GM12878 (cell line): ENCODE results near the gene CEACAM5. TPM values are rescaled to one million over a fixed set of nuclear protein-coding genes. Genes with fewer than 3 reads are reported as not detected.

Source experiments
- ATAC-seq: fragments of 200-7000 bp; cut with Tn5 transposase; 3 replicates; pipeline ENCODE4 v1.9.1; 2020; ENCODE audit warnings: mild to moderate bottlenecking, moderate library complexity
- BruUV-seq: library from RNA; stranded (reverse); fragments of 400-500 nt; replicated peaks from 2 replicates; lab custom pipeline; 2021; lab: Mats Ljungman, UMichigan
- CTCF ChIA-PET: fragments of 300-600 bp; sonication (Branson Sonifier 250); formaldehyde crosslinking; extraction: SDS; loops from one replicate; lab custom pipeline; 2021; ENCODE audit warnings: inconsistent platforms; lab: Yijun Ruan, JAX
- POLR2A ChIA-PET: fragments of 350-600 bp; formaldehyde crosslinking; extraction: SDS; loops from one replicate; lab custom pipeline; 2021; ENCODE audit warnings: inconsistent platforms; lab: Charles Lee
- RAD21 ChIA-PET: fragments of 300-600 bp; sonication (Branson Sonifier 250); formaldehyde crosslinking; loops from one replicate; lab custom pipeline; 2023; ENCODE audit warnings: antibody characterized with exemption; ENCODE audit not compliant: unreplicated experiment; lab: Charles Lee
- SMC1A ChIA-PET: fragments of 300-600 bp; sonication (Branson Sonifier 250); formaldehyde crosslinking; loops from one replicate; lab custom pipeline; 2023; ENCODE audit not compliant: unreplicated experiment, uncharacterized antibody; lab: Charles Lee
- DNase-seq: peaks from one replicate; pipeline ENCODE4 v3.0.0-alpha.2; 2011; ENCODE audit warnings: low read depth, low spot score
- FAIRE-seq: peaks from 3 replicates; lab custom pipeline; 2011; peaks lifted over from hg19 to GRCh38; lab: Jason Lieb, UNC
- H2AFZ ChIP-seq: 2 replicates; pipeline ENCODE4 v1.6.0; 2011; ENCODE audit warnings: low read depth, low read length, control low read depth; ENCODE audit not compliant: control insufficient read depth
- H3K27ac ChIP-seq: 2 replicates; pipeline ENCODE4 v1.5.1; 2011; ENCODE audit warnings: control low read depth; ENCODE audit not compliant: control insufficient read depth, insufficient read depth
- H3K27me3 ChIP-seq, 2 experiments: replicated peaks in 1 of 2; 2 replicates each; pipeline versions ENCODE4 v1.6.0 to v1.6.1; 2011; ENCODE audit warnings: low read length in 1 of 2; ENCODE audit not compliant: control insufficient read depth in 2 of 2, insufficient read depth in 2 of 2
- H3K36me3 ChIP-seq, 2 experiments: 2 replicates each; pipeline ENCODE4 v1.5.1; 2011; ENCODE audit warnings: low read length in 1 of 2; ENCODE audit not compliant: control insufficient read depth in 2 of 2, insufficient read depth in 2 of 2
- H3K4me1 ChIP-seq: 2 replicates; pipeline ENCODE4 v1.6.1; 2011; ENCODE audit warnings: mild to moderate bottlenecking, low read length, moderate library complexity, mixed read lengths; ENCODE audit not compliant: control insufficient read depth, insufficient read depth
- H3K4me2 ChIP-seq: 2 replicates; pipeline ENCODE4 v1.6.0; 2011; ENCODE audit warnings: control low read depth; ENCODE audit not compliant: control insufficient read depth, insufficient read depth
- H3K4me3 ChIP-seq: fragments of 200-600 bp; sonication (generic); 2 replicates; pipeline ENCODE4 v1.5.1; 2016
- H3K79me2 ChIP-seq: 2 replicates; pipeline ENCODE4 v1.6.0; 2011; ENCODE audit warnings: low read length; ENCODE audit not compliant: control insufficient read depth, insufficient read depth
- H3K9ac ChIP-seq: 2 replicates; pipeline ENCODE4 v1.8.0; 2011; ENCODE audit warnings: low read length, control low read depth, mixed read lengths; ENCODE audit not compliant: control insufficient read depth, insufficient read depth
- H3K9me3 ChIP-seq: replicated peaks from 3 replicates; pipeline ENCODE4 v1.5.1; 2011; ENCODE audit warnings: mild to moderate bottlenecking, low read length; ENCODE audit not compliant: control insufficient read depth, insufficient read depth
- H4K20me1 ChIP-seq: 2 replicates; pipeline ENCODE4 v1.6.0; 2011; ENCODE audit not compliant: control insufficient read depth, insufficient read depth
- BACH1 ChIP-seq: fragments of 450-650 bp; IDR thresholded peaks from 2 replicates; pipeline ENCODE4 v1.6.1; 2017; ENCODE audit warnings: mild to moderate bottlenecking, borderline replicate concordance
- EED ChIP-seq: sonication (generic); IDR thresholded peaks from 2 replicates; pipeline ENCODE4 v1.6.1; 2016; ENCODE audit warnings: antibody characterized with exemption, low read depth
- LARP7 ChIP-seq: fragments of 450-650 bp; IDR thresholded peaks from 2 replicates; pipeline ENCODE4 v1.6.1; 2017; ENCODE audit warnings: mild to moderate bottlenecking
- MEF2B ChIP-seq: fragments of 450-650 bp; IDR thresholded peaks from 2 replicates; pipeline ENCODE4 v1.6.1; 2018; ENCODE audit warnings: mild to moderate bottlenecking, moderate library complexity; ENCODE audit not compliant: partially characterized antibody, poor library complexity, severe bottlenecking
- MYB ChIP-seq: fragments of 150-350 bp; IDR thresholded peaks from 2 replicates; pipeline ENCODE4 v1.6.1; 2014; ENCODE audit warnings: mild to moderate bottlenecking, low read depth, low read length, borderline replicate concordance
- RB1 ChIP-seq: fragments of 450-650 bp; formaldehyde crosslinking; IDR thresholded peaks from 2 replicates; pipeline ENCODE4 v1.6.1; 2017; ENCODE audit warnings: mild to moderate bottlenecking, borderline replicate concordance
- SIX5 ChIP-seq: IDR thresholded peaks from 2 replicates; pipeline ENCODE4 v1.6.1; 2011; ENCODE audit warnings: mild to moderate bottlenecking, low read depth, low read length, moderate library complexity; ENCODE audit not compliant: severe bottlenecking
- SP1 ChIP-seq: IDR thresholded peaks from one replicate; pipeline ENCODE4 v1.6.1; 2011; ENCODE audit warnings: low read depth, low read length
- SREBF1 ChIP-seq: IDR thresholded peaks from 2 replicates; pipeline ENCODE4 v1.6.1; 2012; ENCODE audit warnings: mild to moderate bottlenecking, low read length
- SREBF2 ChIP-seq: IDR thresholded peaks from 2 replicates; pipeline ENCODE4 v1.6.1; 2012; ENCODE audit warnings: mild to moderate bottlenecking, low read length
- WRNIP1 ChIP-seq: IDR thresholded peaks from 2 replicates; pipeline ENCODE4 v1.6.1; 2011; ENCODE audit warnings: low read depth, low read length, improper control_type of control experiment, borderline replicate concordance
- WGBS: methylation state at CpG from one replicate; pipeline ENCODE4 v1.1.6; 2016; ENCODE audit warnings: low lambda C conversion rate; ENCODE audit not compliant: insufficient replicate concordance, insufficient coverage; ENCODE audit errors: missing lambda C conversion rate; 5-methylcytosine and 5-hydroxymethylcytosine counted together
- in situ Hi-C: fragments of 300-500 bp; cut with MboI; formaldehyde crosslinking; loops from 9 replicates; pipeline ENCODE4 v1.14.3; 2018; ENCODE audit warnings: mixed read lengths
- intact Hi-C: fragments of 100-400 bp; cut with micrococcal nuclease; formaldehyde crosslinking; loops from one replicate; pipeline ENCODE4 v1.14.2; 2022; ENCODE audit not compliant: unreplicated experiment
- polyA plus RNA-seq, 11 experiments: library from polyadenylated mRNA; depleted of rRNA in 4 of 11; unstranded in 6 of 11; stranded (reverse) in 5 of 11; fragments of >200 nt; fragmentation: Nextera tagmentation in 4 of 11; fragmentation: Illumina TruSeq in 1 of 11; extraction: Ambion mirVana in 4 of 11; extraction: Trizol in 1 of 11; gene quantifications; 1 replicate in 1 of 11; 2 replicates in 10 of 11; pipeline versions ENCODE4 v1.2.1 to v1.2.3, GENCODE V29; 2011 to 2016; ENCODE audit warnings: inconsistent platforms in 2 of 11, missing spikeins in 2 of 11, low read depth in 1 of 11
- total RNA-seq, 4 experiments: library from RNA; depleted of rRNA in 3 of 4; stranded (reverse); fragments of >200 nt in 3 of 4; fragmentation: Illumina TruSeq in 1 of 4; extraction: Trizol in 1 of 4; gene quantifications; 2 replicates each; pipeline versions ENCODE4 v1.2.1 to v1.2.3, GENCODE V29; 2013 to 2021
- TF ChIP-seq, protein P1 (sequence below): fragments of 450-650 bp; IDR thresholded peaks from 2 replicates; pipeline ENCODE4 v1.6.1; 2017; ENCODE audit warnings: mild to moderate bottlenecking, moderate library complexity
- TF ChIP-seq, protein P2 (sequence below): IDR thresholded peaks from 2 replicates; pipeline ENCODE4 v1.6.1; 2012; ENCODE audit warnings: low read depth, low read length, improper control_type of control experiment
- TF ChIP-seq, protein P3 (sequence below): fragments of 450-650 bp; formaldehyde crosslinking; IDR thresholded peaks from 2 replicates; pipeline ENCODE4 v1.4.0; 2020; ENCODE audit warnings: mild to moderate bottlenecking, moderate library complexity

The CEACAM5 gene
- total and polyA plus RNA-seq, 10 of the 15 experiments (the other 5 are each of a cell fraction or from before 2014, with no cell fraction given), result 0.38 TPM; not detected in 9

DNA sequence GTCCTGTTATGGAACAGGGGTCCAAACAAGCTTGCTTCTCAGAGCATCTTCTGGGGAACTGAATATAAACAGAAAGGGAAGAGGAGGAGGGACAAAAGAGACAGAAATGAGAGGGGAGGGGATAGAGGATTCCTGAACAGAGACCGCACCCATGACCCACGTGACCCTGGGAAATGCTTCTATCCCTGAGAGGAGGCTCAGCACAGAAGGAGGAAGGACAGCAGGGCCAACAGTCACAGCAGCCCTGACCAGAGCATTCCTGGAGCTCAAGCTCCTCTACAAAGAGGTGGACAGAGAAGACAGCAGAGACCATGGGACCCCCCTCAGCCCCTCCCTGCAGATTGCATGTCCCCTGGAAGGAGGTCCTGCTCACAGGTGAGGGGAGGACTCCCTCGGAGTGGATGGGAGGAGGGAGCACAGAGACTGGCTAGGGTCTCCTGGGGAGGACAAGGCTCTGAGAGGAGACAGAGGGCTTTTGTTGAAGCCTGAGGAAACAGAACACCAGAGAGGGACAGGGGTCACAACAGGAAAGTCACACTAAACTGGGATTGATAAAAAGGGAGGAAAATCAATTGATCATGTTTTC, 47.0 kb downstream of the CEACAM5 start, which contains the start of gene CEACAM6:
CEACAM6 (plus strand) TSS at position 203 of the 586 bp plus-strand sequence; CDS start at position 312, 109 bp downstream.
- ChIA-PET POLR2A (no interaction called here), CTCF (interaction anchor here (0.5 to 7.7 kb wide), 7 partner anchors 9 to 113 kb away, joined by 3 to 76 read pairs (median 17); partner anchors contain the start of gene CEACAM3), RAD21 (no interaction called here), SMC1A (interaction anchor here (0.9 to 3.1 kb wide), 2 partner anchors 30 to 31 kb away, joined by 3 to 13 read pairs; no protein-coding TSS in a partner anchor)
- Histone ChIP-seq H3K79me2 (no peaks in the 10 kb centered on the region), H3K27me3 (peaks cover 0 to 2% of the 10 kb centered on the region in 2 experiments; a peak in 2 of 4 replicates), H3K4me3 (no peak within 1 kb of the TSS), H2AFZ (no peak within 1 kb of the TSS), H3K4me2 (no peak within 1 kb of the TSS), H3K9ac (no peak within 1 kb of the TSS), H4K20me1 (no peaks in the 10 kb centered on the region), H3K27ac (no peak within 1 kb of the TSS), H3K4me1 (no peaks in the 10 kb centered on the region), H3K36me3 (no peaks in the 10 kb centered on the region), H3K9me3 (no peaks in the 10 kb centered on the region)
- 6% methylated on average over 3 of the region's 3 CpGs for WGBS
- in situ Hi-C loops, result no loop called here
- ATAC-seq (no peak), FAIRE-seq (no peak), DNase-seq (no peak)
- BruUV-seq, result no TSS peak
- intact Hi-C loops, result no loop called here
- no peak for TF ChIP-seq WRNIP1
- no peak for TF ChIP-seq BACH1
- TF ChIP-seq SREBF1, result no peak
- TF ChIP-seq, protein P1, sequence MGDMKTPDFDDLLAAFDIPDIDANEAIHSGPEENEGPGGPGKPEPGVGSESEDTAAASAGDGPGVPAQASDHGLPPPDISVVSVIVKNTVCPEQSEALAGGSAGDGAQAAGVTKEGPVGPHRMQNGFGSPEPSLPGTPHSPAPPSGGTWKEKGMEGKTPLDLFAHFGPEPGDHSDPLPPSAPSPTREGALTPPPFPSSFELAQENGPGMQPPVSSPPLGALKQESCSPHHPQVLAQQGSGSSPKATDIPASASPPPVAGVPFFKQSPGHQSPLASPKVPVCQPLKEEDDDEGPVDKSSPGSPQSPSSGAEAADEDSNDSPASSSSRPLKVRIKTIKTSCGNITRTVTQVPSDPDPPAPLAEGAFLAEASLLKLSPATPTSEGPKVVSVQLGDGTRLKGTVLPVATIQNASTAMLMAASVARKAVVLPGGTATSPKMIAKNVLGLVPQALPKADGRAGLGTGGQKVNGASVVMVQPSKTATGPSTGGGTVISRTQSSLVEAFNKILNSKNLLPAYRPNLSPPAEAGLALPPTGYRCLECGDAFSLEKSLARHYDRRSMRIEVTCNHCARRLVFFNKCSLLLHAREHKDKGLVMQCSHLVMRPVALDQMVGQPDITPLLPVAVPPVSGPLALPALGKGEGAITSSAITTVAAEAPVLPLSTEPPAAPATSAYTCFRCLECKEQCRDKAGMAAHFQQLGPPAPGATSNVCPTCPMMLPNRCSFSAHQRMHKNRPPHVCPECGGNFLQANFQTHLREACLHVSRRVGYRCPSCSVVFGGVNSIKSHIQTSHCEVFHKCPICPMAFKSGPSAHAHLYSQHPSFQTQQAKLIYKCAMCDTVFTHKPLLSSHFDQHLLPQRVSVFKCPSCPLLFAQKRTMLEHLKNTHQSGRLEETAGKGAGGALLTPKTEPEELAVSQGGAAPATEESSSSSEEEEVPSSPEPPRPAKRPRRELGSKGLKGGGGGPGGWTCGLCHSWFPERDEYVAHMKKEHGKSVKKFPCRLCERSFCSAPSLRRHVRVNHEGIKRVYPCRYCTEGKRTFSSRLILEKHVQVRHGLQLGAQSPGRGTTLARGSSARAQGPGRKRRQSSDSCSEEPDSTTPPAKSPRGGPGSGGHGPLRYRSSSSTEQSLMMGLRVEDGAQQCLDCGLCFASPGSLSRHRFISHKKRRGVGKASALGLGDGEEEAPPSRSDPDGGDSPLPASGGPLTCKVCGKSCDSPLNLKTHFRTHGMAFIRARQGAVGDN, result no peak
- TF ChIP-seq MEF2B, result no peak
- no peak for TF ChIP-seq SREBF2
- TF ChIP-seq, protein P2, sequence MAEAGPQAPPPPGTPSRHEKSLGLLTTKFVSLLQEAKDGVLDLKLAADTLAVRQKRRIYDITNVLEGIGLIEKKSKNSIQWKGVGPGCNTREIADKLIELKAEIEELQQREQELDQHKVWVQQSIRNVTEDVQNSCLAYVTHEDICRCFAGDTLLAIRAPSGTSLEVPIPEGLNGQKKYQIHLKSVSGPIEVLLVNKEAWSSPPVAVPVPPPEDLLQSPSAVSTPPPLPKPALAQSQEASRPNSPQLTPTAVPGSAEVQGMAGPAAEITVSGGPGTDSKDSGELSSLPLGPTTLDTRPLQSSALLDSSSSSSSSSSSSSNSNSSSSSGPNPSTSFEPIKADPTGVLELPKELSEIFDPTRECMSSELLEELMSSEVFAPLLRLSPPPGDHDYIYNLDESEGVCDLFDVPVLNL, result no peak
- TF ChIP-seq MYB, result no peak
- no peak for TF ChIP-seq LARP7
- TF ChIP-seq RB1, result no peak
- no peak for TF ChIP-seq SP1
- no peak for TF ChIP-seq SIX5
- TF ChIP-seq, protein P3, sequence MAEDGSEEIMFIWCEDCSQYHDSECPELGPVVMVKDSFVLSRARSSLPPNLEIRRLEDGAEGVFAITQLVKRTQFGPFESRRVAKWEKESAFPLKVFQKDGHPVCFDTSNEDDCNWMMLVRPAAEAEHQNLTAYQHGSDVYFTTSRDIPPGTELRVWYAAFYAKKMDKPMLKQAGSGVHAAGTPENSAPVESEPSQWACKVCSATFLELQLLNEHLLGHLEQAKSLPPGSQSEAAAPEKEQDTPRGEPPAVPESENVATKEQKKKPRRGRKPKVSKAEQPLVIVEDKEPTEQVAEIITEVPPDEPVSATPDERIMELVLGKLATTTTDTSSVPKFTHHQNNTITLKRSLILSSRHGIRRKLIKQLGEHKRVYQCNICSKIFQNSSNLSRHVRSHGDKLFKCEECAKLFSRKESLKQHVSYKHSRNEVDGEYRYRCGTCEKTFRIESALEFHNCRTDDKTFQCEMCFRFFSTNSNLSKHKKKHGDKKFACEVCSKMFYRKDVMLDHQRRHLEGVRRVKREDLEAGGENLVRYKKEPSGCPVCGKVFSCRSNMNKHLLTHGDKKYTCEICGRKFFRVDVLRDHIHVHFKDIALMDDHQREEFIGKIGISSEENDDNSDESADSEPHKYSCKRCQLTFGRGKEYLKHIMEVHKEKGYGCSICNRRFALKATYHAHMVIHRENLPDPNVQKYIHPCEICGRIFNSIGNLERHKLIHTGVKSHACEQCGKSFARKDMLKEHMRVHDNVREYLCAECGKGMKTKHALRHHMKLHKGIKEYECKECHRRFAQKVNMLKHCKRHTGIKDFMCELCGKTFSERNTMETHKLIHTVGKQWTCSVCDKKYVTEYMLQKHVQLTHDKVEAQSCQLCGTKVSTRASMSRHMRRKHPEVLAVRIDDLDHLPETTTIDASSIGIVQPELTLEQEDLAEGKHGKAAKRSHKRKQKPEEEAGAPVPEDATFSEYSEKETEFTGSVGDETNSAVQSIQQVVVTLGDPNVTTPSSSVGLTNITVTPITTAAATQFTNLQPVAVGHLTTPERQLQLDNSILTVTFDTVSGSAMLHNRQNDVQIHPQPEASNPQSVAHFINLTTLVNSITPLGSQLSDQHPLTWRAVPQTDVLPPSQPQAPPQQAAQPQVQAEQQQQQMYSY, result no peak
- no peak for TF ChIP-seq EED
